AG10803 (cell line): ENCODE measurements around the gene FAM83B.

Source experiments
- DNase-seq: peaks from one replicate; pipeline ENCODE4 v3.0.0; 2010; ENCODE audit warnings: low read depth
- H3K4me3 ChIP-seq: 2 replicates; pipeline ENCODE4 v1.5.1; 2011; ENCODE audit warnings: mild to moderate bottlenecking, low read length, control low read depth
- TF ChIP-seq, protein P1 (sequence below): conservative IDR thresholded peaks from 2 replicates; pipeline ENCODE4 v1.5.1; 2011; ENCODE audit warnings: mild to moderate bottlenecking, low read length, control low read depth, inconsistent platforms

The FAM83B gene

DNA sequence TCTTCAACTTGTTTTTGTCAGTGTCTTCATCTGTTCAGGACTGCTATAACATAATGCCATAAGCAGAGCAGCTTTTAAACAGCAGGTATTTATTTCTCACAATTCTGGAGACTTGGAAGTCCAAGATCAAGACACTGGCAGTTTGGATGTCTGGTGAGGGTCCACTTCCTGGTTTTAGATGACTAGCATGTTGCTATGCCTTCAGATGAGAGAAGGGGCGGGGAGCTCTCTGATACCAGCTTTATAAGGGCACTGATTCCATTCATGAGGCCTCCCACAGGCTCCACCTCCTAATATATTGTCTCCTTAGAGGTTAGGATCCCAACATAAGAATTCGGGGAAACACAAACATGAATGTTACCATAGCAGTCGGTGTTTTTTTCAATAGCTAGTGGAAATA is 52.9 kb downstream of the FAM83B start:
- DNase-seq: no peak
- no peak overlapping the region for H3K4me3 ChIP-seq
- TF ChIP-seq, protein P1, sequence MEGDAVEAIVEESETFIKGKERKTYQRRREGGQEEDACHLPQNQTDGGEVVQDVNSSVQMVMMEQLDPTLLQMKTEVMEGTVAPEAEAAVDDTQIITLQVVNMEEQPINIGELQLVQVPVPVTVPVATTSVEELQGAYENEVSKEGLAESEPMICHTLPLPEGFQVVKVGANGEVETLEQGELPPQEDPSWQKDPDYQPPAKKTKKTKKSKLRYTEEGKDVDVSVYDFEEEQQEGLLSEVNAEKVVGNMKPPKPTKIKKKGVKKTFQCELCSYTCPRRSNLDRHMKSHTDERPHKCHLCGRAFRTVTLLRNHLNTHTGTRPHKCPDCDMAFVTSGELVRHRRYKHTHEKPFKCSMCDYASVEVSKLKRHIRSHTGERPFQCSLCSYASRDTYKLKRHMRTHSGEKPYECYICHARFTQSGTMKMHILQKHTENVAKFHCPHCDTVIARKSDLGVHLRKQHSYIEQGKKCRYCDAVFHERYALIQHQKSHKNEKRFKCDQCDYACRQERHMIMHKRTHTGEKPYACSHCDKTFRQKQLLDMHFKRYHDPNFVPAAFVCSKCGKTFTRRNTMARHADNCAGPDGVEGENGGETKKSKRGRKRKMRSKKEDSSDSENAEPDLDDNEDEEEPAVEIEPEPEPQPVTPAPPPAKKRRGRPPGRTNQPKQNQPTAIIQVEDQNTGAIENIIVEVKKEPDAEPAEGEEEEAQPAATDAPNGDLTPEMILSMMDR: no peak

- TF ChIP-seq, protein P1: no peak
- no peak for DNase-seq
These were observed 53.4 kb downstream of the FAM83B start for GRCh38 chr6:54899986-54900385.

GRCh38 chr6:54900666-54901065 is 54.1 kb downstream of the FAM83B start:
- DNase-seq: no peak

More at GRCh38 chr6:54899986-54900385, 53.4 kb downstream of the FAM83B start:
- H3K4me3 ChIP-seq: no peak overlapping the region

DNA sequence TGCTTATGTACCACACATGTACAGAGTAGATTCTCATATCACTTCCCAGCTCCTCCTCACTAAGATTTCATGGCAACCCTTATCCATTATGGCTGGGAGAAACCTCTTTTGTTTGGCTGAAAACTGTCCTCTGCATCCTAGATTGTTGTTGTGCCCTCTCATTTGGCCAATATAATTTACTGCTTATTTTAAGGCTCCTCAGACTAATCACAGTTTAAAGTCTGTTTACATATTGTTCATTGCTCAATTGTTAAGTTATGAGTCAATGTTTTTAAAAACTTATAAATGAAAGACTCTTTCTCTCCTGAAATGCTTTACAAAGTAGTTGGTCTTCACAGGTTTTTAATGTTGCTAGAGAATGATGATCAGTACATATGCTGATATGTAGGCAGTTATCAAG is 57.3 kb downstream of the FAM83B start:
- no peak for DNase-seq
- no peak overlapping the region for H3K4me3 ChIP-seq
- TF ChIP-seq, protein P1: no peak

More at GRCh38 chr6:54900666-54901065, 54.1 kb downstream of the FAM83B start:
- TF ChIP-seq, protein P1: no peak
- no peak overlapping the region for H3K4me3 ChIP-seq

GRCh38 chr6:54907355-54907754 is 60.8 kb downstream of the FAM83B start:
- DNase-seq: no peak
- no peak overlapping the region for H3K4me3 ChIP-seq
- TF ChIP-seq, protein P1: no peak

DNA sequence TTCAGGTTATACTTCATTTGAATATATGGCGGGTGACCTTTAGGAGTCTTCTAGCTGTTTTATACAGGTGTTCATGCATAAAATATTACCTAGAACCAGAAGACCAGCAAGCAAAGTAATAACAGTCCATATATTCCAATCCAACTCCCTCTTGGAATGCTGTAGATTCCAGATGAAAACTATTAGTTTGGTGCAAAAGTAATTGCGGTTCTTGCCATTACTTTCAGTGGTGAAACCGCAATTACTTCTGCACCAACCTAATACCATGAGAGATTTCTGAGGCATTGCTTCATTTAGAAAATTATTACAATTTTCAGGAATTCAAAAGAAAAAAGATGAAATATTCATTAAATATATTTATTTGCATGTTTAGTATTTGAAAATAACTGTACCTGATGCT is 62.6 kb downstream of the FAM83B start:
- TF ChIP-seq, protein P1: no peak

DNA sequence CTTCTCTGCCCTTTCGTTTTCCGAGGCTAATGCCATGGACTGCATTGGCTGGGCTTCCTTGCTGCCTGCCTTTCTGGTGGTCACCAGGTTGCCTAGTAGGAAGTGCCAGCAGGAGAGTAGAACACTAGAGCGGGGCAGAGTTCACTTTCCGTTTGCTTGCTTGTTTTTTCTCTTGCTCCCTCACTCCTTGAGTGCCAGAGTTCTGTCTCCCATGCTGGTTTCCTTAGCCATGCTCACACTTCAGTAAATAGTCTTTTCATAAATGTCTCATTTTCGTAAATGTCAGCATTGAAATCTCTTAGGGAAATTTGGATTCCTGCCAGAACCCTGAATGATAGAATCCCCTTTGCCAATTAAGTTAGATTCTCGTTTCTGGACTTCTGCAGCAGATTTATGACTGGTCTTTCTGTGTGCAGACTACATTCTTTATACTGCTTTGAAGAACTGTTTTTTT is 63.9 kb downstream of the FAM83B start:
- TF ChIP-seq, protein P1: no peak
- no peak overlapping the region for H3K4me3 ChIP-seq
- DNase-seq: no peak

More for the DNA sequence above, 62.6 kb downstream of the FAM83B start:
- DNase-seq: no peak
- H3K4me3 ChIP-seq: no peak overlapping the region
